ENCODE measurements around the gene AQP1.

GRCh38 chr7:30923009-30923773, 11.5 kb downstream of the AQP1 start:
- TF ChIP-seq MAX (IDR thresholded peaks at IDR 0.05): no peak
- TF ChIP-seq CEBPB (IDR thresholded peaks at IDR 0.05): no peak
- TF ChIP-seq ZBTB7A (IDR thresholded peaks at IDR 0.05; ENCODE audit: low read depth): no peak
- TF ChIP-seq CREB1 (IDR thresholded peaks at IDR 0.05; ENCODE audit: low read depth): no peak
- no peak for TF ChIP-seq YY1 (IDR thresholded peaks at IDR 0.05; ENCODE audit: low read depth)
- no peak for TF ChIP-seq EP300 (IDR thresholded peaks at IDR 0.05; ENCODE audit: borderline replicate concordance)
- TF ChIP-seq USF1 (IDR thresholded peaks at IDR 0.05): no peak
- no peak for TF ChIP-seq TEAD4 (IDR thresholded peaks at IDR 0.05)
- no peak for TF ChIP-seq RAD21 (IDR thresholded peaks at IDR 0.05; ENCODE audit: low read depth)
- no peak for TF ChIP-seq REST (IDR thresholded peaks at IDR 0.05; ENCODE audit: low read depth)
- no peak for TF ChIP-seq FOXM1 (IDR thresholded peaks at IDR 0.05; ENCODE audit: borderline replicate concordance, low read depth)
- no peak for TF ChIP-seq EGR1 (IDR thresholded peaks at IDR 0.05)
